Measurements from ENCODE around the gene ST7.

GRCh38 chr7:117273814-117274225 lies 320.5 kb downstream of the ST7 start:
- TF ChIP-seq CTCF (IDR thresholded peaks at IDR 0.05; ENCODE audit: insufficient read depth, low read depth, low read length) = no peak
- TF ChIP-seq EZH2 (IDR thresholded peaks at IDR 0.05; ENCODE audit: insufficient read depth, low read length) = no peak
